ENCODE results near the gene HDAC7. TPM values are rescaled to one million over a fixed set of nuclear protein-coding genes. Genes with fewer than 3 reads are reported as not detected.
"Not testable (repeated sequence)": the region's sequence is repeated elsewhere in the genome, so short reads cannot be mapped to it uniquely, and the experiment has no call there.

The HDAC7 gene
- total RNA-seq, 2 experiments from 2014 or later = 373 to 382 TPM

GRCh38 chr12:47811072-47811396 lies 8.7 kb downstream of the HDAC7 start:
- ATAC-seq (no peak), DNase-seq (no peak)
- Mint-ChIP-seq H3K27me3 (no peaks in the 10 kb centered on the region), H3K36me3 (ENCODE audit: low read depth) (peaks cover 85% of the 10 kb centered on the region), H3K4me1 (ENCODE audit: low read depth) (peaks cover 78% of the 10 kb centered on the region), H3K4me3 (peak overlapping the region; percentile 86), H3K9me3 (peaks cover 3% of the 10 kb centered on the region), H3K27ac (peak overlapping the region; percentile 98)
- CTCF ChIA-PET = interaction anchor here (1.3 to 19.8 kb wide), 5 partner anchors 7 to 69 kb away, joined by 7 to 624 read pairs (median 37); partner anchors contain the start of gene HDAC7
- TF ChIP-seq CTCF (IDR thresholded peaks at IDR 0.05) = no peak
- intact Hi-C loops (cut with micrococcal nuclease) = loop anchor here (5.0 to 10.0 kb wide), 2 partner anchors 76 to 596 kb away; no protein-coding TSS in a partner anchor
- POLR2A ChIA-PET = interaction anchor here (0.8 to 37.9 kb wide), 4 partner anchors 8 to 23 kb away, joined by 3 to 904 read pairs (median 46); partner anchors contain the start of gene HDAC7

GRCh38 chr12:47809518-47809917 lies 10.2 kb downstream of the HDAC7 start:
- Mint-ChIP-seq H3K4me1 (ENCODE audit: low read depth) (peaks cover 83% of the 10 kb centered on the region), H3K27ac (peak overlapping the region; percentile 98), H3K36me3 (ENCODE audit: low read depth) (peaks cover 85% of the 10 kb centered on the region), H3K4me3 (peak overlapping the region; percentile 86)
- ATAC-seq; H3K9me3 Mint-ChIP-seq; H3K27me3 Mint-ChIP-seq; intact Hi-C loops (cut with micrococcal nuclease): not testable (repeated sequence)
- peak; percentile 30 for TF ChIP-seq CTCF (IDR thresholded peaks at IDR 0.05)
- ChIA-PET POLR2A (interaction anchor here (2.5 to 37.9 kb wide), 3 partner anchors 8 to 25 kb away, joined by 11 to 904 read pairs (median 81); partner anchors contain the start of gene HDAC7), CTCF (interaction anchor here (1.2 to 19.8 kb wide), 7 partner anchors 8 to 74 kb away, joined by 3 to 624 read pairs (median 33); partner anchors contain the start of gene HDAC7)
- DNase-seq = peak; percentile 35

- H3K4me3 Mint-ChIP-seq = peak overlapping the region; percentile 79
- peak; percentile 85 for DNase-seq
- no peaks in the 10 kb centered on the region for H3K9me3 Mint-ChIP-seq
- peak overlapping the region; percentile 98 for H3K27ac Mint-ChIP-seq
- peaks cover 84% of the 10 kb centered on the region for H3K4me1 Mint-ChIP-seq (ENCODE audit: low read depth)
- TF ChIP-seq CTCF (IDR thresholded peaks at IDR 0.05) = peak; percentile 62
- ATAC-seq = peak; percentile 48
- intact Hi-C loops (cut with micrococcal nuclease) = no loop called here
- CTCF ChIA-PET = interaction anchor here (0.8 to 19.8 kb wide), 20 partner anchors 9 to 374 kb away, joined by 3 to 624 read pairs (median 8); partner anchors contain the start of genes CCDC184, ENDOU, HDAC7 and RAPGEF3
- peaks cover 85% of the 10 kb centered on the region for H3K36me3 Mint-ChIP-seq (ENCODE audit: low read depth)
- POLR2A ChIA-PET = interaction anchor here (0.9 to 37.9 kb wide), 12 partner anchors 7 to 71 kb away, joined by 3 to 904 read pairs (median 6); partner anchors contain the start of gene HDAC7
- H3K27me3 Mint-ChIP-seq = no peaks in the 10 kb centered on the region
These were observed 10.9 kb downstream of the HDAC7 start for GRCh38 chr12:47808574-47809365.

- no peaks in the 10 kb centered on the region for H3K27me3 Mint-ChIP-seq
- no peaks in the 10 kb centered on the region for H3K9me3 Mint-ChIP-seq
- peak overlapping the region; percentile 98 for H3K27ac Mint-ChIP-seq
- intact Hi-C loops (cut with micrococcal nuclease) = no loop called here
- ATAC-seq = peak; percentile 48
- H3K36me3 Mint-ChIP-seq (ENCODE audit: low read depth) = peaks cover 85% of the 10 kb centered on the region
- H3K4me1 Mint-ChIP-seq (ENCODE audit: low read depth) = peaks cover 90% of the 10 kb centered on the region
- peak overlapping the region; percentile 79 for H3K4me3 Mint-ChIP-seq
- CTCF ChIA-PET = interaction anchor here (0.7 to 19.8 kb wide), 24 partner anchors 9 to 375 kb away, joined by 3 to 624 read pairs (median 4); partner anchors contain the start of genes CCDC184, ENDOU, HDAC7 and RAPGEF3
- POLR2A ChIA-PET = interaction anchor here (0.5 to 37.9 kb wide), 14 partner anchors 10 to 75 kb away, joined by 3 to 904 read pairs (median 4); partner anchors contain the start of gene HDAC7
- peak; percentile 98 for DNase-seq
- TF ChIP-seq CTCF (IDR thresholded peaks at IDR 0.05) = no peak
These were observed 11.7 kb downstream of the HDAC7 start for GRCh38 chr12:47808050-47808449.

Data from activated CD8-positive, alpha-beta T cell treated with anti-CD3 and anti-CD28 coated beads for 36 hours (primary cell).